H9 (cell line): ENCODE measurements around the gene ZNRF3. TPM values are rescaled to one million over a fixed set of nuclear protein-coding genes. Genes with fewer than 3 reads are reported as not detected.

Experiments
- DNase-seq: peaks from one replicate; pipeline ENCODE4 v3.0.0-alpha.2; 2017
- H2AFZ ChIP-seq: one replicate; pipeline ENCODE4 v1.6.1; 2013; ENCODE audit warnings: mild to moderate bottlenecking, low read length, control low read depth, moderate library complexity
- H2AK5ac ChIP-seq: 2 replicates; pipeline ENCODE4 v1.6.1; 2013; ENCODE audit warnings: low read length, control low read depth, mixed read lengths; ENCODE audit not compliant: insufficient read length
- H2BK120ac ChIP-seq: one replicate; pipeline ENCODE4 v1.6.1; 2013; ENCODE audit warnings: low read depth, mild to moderate bottlenecking, low read length, control low read depth, inconsistent platforms; ENCODE audit not compliant: poor library complexity, severe bottlenecking
- H2BK12ac ChIP-seq: 2 replicates; pipeline ENCODE4 v1.6.1; 2013; ENCODE audit warnings: low read length, control low read depth, mixed read lengths, low read depth; ENCODE audit not compliant: insufficient read length
- H2BK15ac ChIP-seq: 2 replicates; pipeline ENCODE4 v1.6.1; 2013; ENCODE audit warnings: low read depth, low read length, control low read depth
- H2BK20ac ChIP-seq: one replicate; pipeline ENCODE4 v1.6.1; 2013; ENCODE audit warnings: low read depth, mild to moderate bottlenecking, low read length, control low read depth, inconsistent platforms; ENCODE audit not compliant: poor library complexity, severe bottlenecking
- H2BK5ac ChIP-seq: 2 replicates; pipeline ENCODE4 v1.6.1; 2013; ENCODE audit warnings: low read length, control low read depth, mixed read lengths; ENCODE audit not compliant: insufficient read length
- H3K14ac ChIP-seq: 2 replicates; pipeline ENCODE4 v1.6.1; 2013; ENCODE audit warnings: low read length, control low read depth; ENCODE audit not compliant: insufficient read depth
- H3K18ac ChIP-seq: 2 replicates; pipeline ENCODE4 v1.6.1; 2013; ENCODE audit warnings: low read depth, mild to moderate bottlenecking, mixed read lengths, low read length, control low read depth; ENCODE audit not compliant: insufficient read length
- H3K23ac ChIP-seq: 2 replicates; pipeline ENCODE4 v1.6.1; 2013; ENCODE audit warnings: low read length, control low read depth, mixed read lengths, low read depth; ENCODE audit not compliant: insufficient read length
- H3K23me2 ChIP-seq: 2 replicates; pipeline ENCODE4 v1.6.1; 2013; ENCODE audit warnings: low read depth, mild to moderate bottlenecking, mixed read lengths, low read length, control low read depth; ENCODE audit not compliant: insufficient read length, poor library complexity, severe bottlenecking
- H3K27ac ChIP-seq: 2 replicates; pipeline ENCODE4 v1.5.1; 2013; ENCODE audit warnings: low read length, control low read depth, mixed read lengths, low read depth; ENCODE audit not compliant: insufficient read length
- H3K27me3 ChIP-seq: 2 replicates; pipeline ENCODE4 v1.6.1; 2013; ENCODE audit warnings: low read length, control low read depth, inconsistent platforms; ENCODE audit not compliant: insufficient read depth
- H3K4ac ChIP-seq: 2 replicates; pipeline ENCODE4 v1.6.1; 2013; ENCODE audit warnings: low read depth, mild to moderate bottlenecking, control low read depth, inconsistent platforms, low read length, moderate library complexity
- H3K4me1 ChIP-seq: 2 replicates; pipeline ENCODE4 v1.6.1; 2013; ENCODE audit warnings: low read length, control low read depth, inconsistent platforms; ENCODE audit not compliant: insufficient read depth
- H3K4me2 ChIP-seq: 2 replicates; pipeline ENCODE4 v1.6.1; 2013; ENCODE audit warnings: low read length, control low read depth, mixed read lengths; ENCODE audit not compliant: insufficient read length, insufficient read depth
- H3K56ac ChIP-seq: 2 replicates; pipeline ENCODE4 v1.6.1; 2013; ENCODE audit warnings: low read depth, mild to moderate bottlenecking, mixed read lengths, low read length, control low read depth; ENCODE audit not compliant: insufficient read length
- H3K79me1 ChIP-seq: 2 replicates; pipeline ENCODE4 v1.6.1; 2013; ENCODE audit warnings: low read depth, mild to moderate bottlenecking, moderate library complexity, low read length, control low read depth, inconsistent platforms; ENCODE audit not compliant: insufficient read depth, poor library complexity, severe bottlenecking
- H3K79me2 ChIP-seq: 2 replicates; pipeline ENCODE4 v1.6.1; 2013; ENCODE audit warnings: low read length, control low read depth, inconsistent platforms; ENCODE audit not compliant: insufficient read depth
- H3K9ac ChIP-seq: 2 replicates; pipeline ENCODE4 v1.6.1; 2013; ENCODE audit warnings: low read length, control low read depth, mixed read lengths; ENCODE audit not compliant: insufficient read length; ENCODE audit errors: extremely low read depth
- H3K9me3 ChIP-seq: one replicate; pipeline ENCODE4 v1.6.1; 2013; ENCODE audit warnings: low read depth, low read length, inconsistent platforms; ENCODE audit not compliant: control insufficient read depth
- H3T11ph ChIP-seq: one replicate; pipeline ENCODE4 v1.6.1; 2013; ENCODE audit warnings: mild to moderate bottlenecking, low read length, control low read depth, inconsistent platforms
- H4K20me1 ChIP-seq: one replicate; pipeline ENCODE4 v1.6.1; 2013; ENCODE audit not compliant: control insufficient read depth, insufficient read length, insufficient read depth
- H4K5ac ChIP-seq: 2 replicates; pipeline ENCODE4 v1.6.1; 2013; ENCODE audit warnings: low read depth, mild to moderate bottlenecking, mixed read lengths, low read length, control low read depth; ENCODE audit not compliant: insufficient read length
- H4K8ac ChIP-seq: replicated peaks from 2 replicates; pipeline ENCODE4 v1.6.1; 2013; ENCODE audit warnings: low read length, control low read depth, mixed read lengths, low read depth; ENCODE audit not compliant: insufficient read length
- H4K91ac ChIP-seq: 2 replicates; pipeline ENCODE4 v1.6.1; 2013; ENCODE audit warnings: low read depth, mild to moderate bottlenecking, moderate library complexity, mixed read lengths, low read length, control low read depth; ENCODE audit not compliant: insufficient read length
- H3K27ac Mint-ChIP-seq, 3 experiments: 2 replicates in 2 of 3; 3 replicates in 1 of 3; pipeline ENCODE4 v1.8.0; 2020 to 2021; ENCODE audit warnings: mixed read lengths in 3 of 3, mild to moderate bottlenecking in 1 of 3, moderate library complexity in 1 of 3
- H3K27me3 Mint-ChIP-seq: 2 replicates; pipeline ENCODE4 v1.8.0; 2021; ENCODE audit warnings: low read depth, mild to moderate bottlenecking, moderate library complexity, mixed read lengths
- H3K36me3 Mint-ChIP-seq, 3 experiments: 2 replicates in 2 of 3; 3 replicates in 1 of 3; pipeline ENCODE4 v1.8.0; 2020 to 2021; ENCODE audit warnings: low read depth in 3 of 3, mixed read lengths in 3 of 3; ENCODE audit not compliant: insufficient read depth in 1 of 3
- H3K4me1 Mint-ChIP-seq, 2 experiments: 2 replicates each; pipeline ENCODE4 v1.8.0; 2020; ENCODE audit warnings: mixed read lengths in 2 of 2
- H3K4me3 Mint-ChIP-seq, 2 experiments: 2 replicates in 1 of 2; 3 replicates in 1 of 2; pipeline ENCODE4 v1.8.0; 2020 to 2021; ENCODE audit warnings: mild to moderate bottlenecking in 2 of 2, mixed read lengths in 2 of 2, moderate library complexity in 1 of 2
- H3K9me3 Mint-ChIP-seq, 2 experiments: 2 replicates in 1 of 2; 3 replicates in 1 of 2; pipeline ENCODE4 v1.8.0; 2020; ENCODE audit warnings: mild to moderate bottlenecking in 2 of 2, mixed read lengths in 2 of 2, moderate library complexity in 1 of 2
- CTCF ChIP-seq: fragments of 200-600 bp; sonication (generic); conservative IDR thresholded peaks from 3 replicates; pipeline ENCODE4 v1.8.0; 2021; ENCODE audit warnings: antibody characterized with exemption, mild to moderate bottlenecking
- WGBS: extraction: QIAGEN DNeasy Blood & Tissue Kit; methylation state at CpG from one replicate; pipeline ENCODE4 v1.1.7; 2013; ENCODE audit warnings: missing lambda C conversion rate, low lambda C conversion rate, mixed read lengths; ENCODE audit not compliant: insufficient read length; ENCODE audit errors: extremely low coverage; 5-methylcytosine and 5-hydroxymethylcytosine counted together
- total RNA-seq: library from RNA; stranded (reverse); gene quantifications from 2 replicates; pipeline ENCODE4 v1.2.1, GENCODE V29; 2021

Gene ZNRF3
- total RNA-seq, 1 experiment from 2014 or later, result 20.6 TPM

- Mint-ChIP-seq H3K27me3 (no peaks in the 10 kb centered on the region; the same call in 1 of the 2 replicates), H3K4me3 (no peak overlapping the region), H3K36me3 (no peaks in the 10 kb centered on the region), H3K9me3 (no peaks in the 10 kb centered on the region), H3K4me1 (peaks cover 5 to 6% of the 10 kb centered on the region in 2 experiments; a peak in 3 of 4 replicates), H3K27ac (no peak overlapping the region; a peak in 1 of 7 replicates)
- TF ChIP-seq CTCF, result no peak
- Histone ChIP-seq H3K79me1 (no peaks in the 10 kb centered on the region), H3K23ac (no peak overlapping the region), H3K4me2 (no peak overlapping the region), H3K79me2 (no peaks in the 10 kb centered on the region), H2AFZ (no peak overlapping the region), H3K4me1 (no peaks in the 10 kb centered on the region), H2AK5ac (no peak overlapping the region), H3K9me3 (no peaks in the 10 kb centered on the region), H3K9ac (no peak overlapping the region), H3K23me2 (no peaks in the 10 kb centered on the region), H4K91ac (no peak overlapping the region), H3K14ac (no peak overlapping the region), H2BK12ac (no peak overlapping the region), H2BK5ac (no peak overlapping the region), H3K18ac (no peak overlapping the region), H3K27ac (no peak overlapping the region), H4K5ac (no peak overlapping the region), H3K56ac (no peak overlapping the region), H3K4ac (no peak overlapping the region), H3T11ph (no peak overlapping the region), H4K20me1 (no peaks in the 10 kb centered on the region), H4K8ac (no peak overlapping the region), H2BK15ac (no peak overlapping the region), H3K27me3 (no peaks in the 10 kb centered on the region), H2BK120ac (no peak overlapping the region), H2BK20ac (no peak overlapping the region)
- WGBS, result no CpG with 5 or more reads among the region's 6 CpGs
- DNase-seq, result no peak
Observed at GRCh38 chr22:28857288-28857687, 26.1 kb upstream of the ZNRF3 start.
